HEK293 (cell line): ENCODE results near the gene SVOP.

ENCODE experiments used
- ATF2 ChIP-seq: fragments of 450-650 bp; formaldehyde crosslinking; IDR thresholded peaks from 2 replicates; pipeline ENCODE4 v1.5.1; 2016; ENCODE audit warnings: missing biosample characterization, missing genetic modification characterization, low read depth
- HIC1 ChIP-seq: fragments of 450-650 bp; formaldehyde crosslinking; IDR thresholded peaks from 2 replicates; pipeline ENCODE4 v1.5.1; 2016; ENCODE audit warnings: missing biosample characterization, missing genetic modification characterization
- IKZF3 ChIP-seq: fragments of 450-650 bp; IDR thresholded peaks from 2 replicates; pipeline ENCODE4 v1.5.0; 2018; ENCODE audit warnings: missing biosample characterization, mild to moderate bottlenecking, missing genetic modification characterization, moderate library complexity
- KLF1 ChIP-seq: fragments of 450-650 bp; formaldehyde crosslinking; IDR thresholded peaks from 2 replicates; pipeline ENCODE4 v1.5.1; 2016; ENCODE audit warnings: missing biosample characterization, missing genetic modification characterization
- KLF17 ChIP-seq: fragments of 450-650 bp; formaldehyde crosslinking; IDR thresholded peaks from 2 replicates; pipeline ENCODE4 v1.5.1; 2016; ENCODE audit warnings: missing biosample characterization, missing genetic modification characterization
- KLF8 ChIP-seq: fragments of 450-650 bp; formaldehyde crosslinking; IDR thresholded peaks from 2 replicates; pipeline ENCODE4 v1.5.1; 2016; ENCODE audit warnings: missing biosample characterization, missing genetic modification characterization
- MEIS1 ChIP-seq: sonication (generic); formaldehyde crosslinking; IDR thresholded peaks from 2 replicates; pipeline ENCODE4 v1.8.1; 2022; ENCODE audit warnings: missing genetic modification reagents, mild to moderate bottlenecking, borderline replicate concordance
- OSR2 ChIP-seq: fragments of 450-650 bp; formaldehyde crosslinking; IDR thresholded peaks from 2 replicates; pipeline ENCODE4 v1.5.1; 2016; ENCODE audit warnings: missing biosample characterization, missing genetic modification characterization
- OVOL3 ChIP-seq: fragments of 450-650 bp; formaldehyde crosslinking; IDR thresholded peaks from 2 replicates; pipeline ENCODE4 v1.5.1; 2016; ENCODE audit warnings: missing biosample characterization, missing genetic modification characterization
- PATZ1 ChIP-seq: fragments of 450-650 bp; formaldehyde crosslinking; IDR thresholded peaks from 2 replicates; pipeline ENCODE4 v1.5.1; 2016; ENCODE audit warnings: missing biosample characterization, missing genetic modification characterization
- PRDM1 ChIP-seq: fragments of 450-650 bp; formaldehyde crosslinking; IDR thresholded peaks from 2 replicates; pipeline ENCODE4; 2016; ENCODE audit warnings: missing biosample characterization, missing genetic modification characterization
- PRDM6 ChIP-seq: fragments of 450-650 bp; formaldehyde crosslinking; IDR thresholded peaks from 2 replicates; pipeline ENCODE4 v1.5.1; 2017; ENCODE audit warnings: missing biosample characterization, missing genetic modification characterization
- SP7 ChIP-seq: fragments of 450-650 bp; formaldehyde crosslinking; IDR thresholded peaks from 2 replicates; pipeline ENCODE4 v1.5.1; 2016; ENCODE audit warnings: missing biosample characterization, missing genetic modification characterization
- YY2 ChIP-seq: fragments of 450-650 bp; formaldehyde crosslinking; IDR thresholded peaks from 2 replicates; pipeline ENCODE4 v1.5.1; 2016; ENCODE audit warnings: missing biosample characterization, missing genetic modification characterization
- ZBTB1 ChIP-seq: fragments of 450-650 bp; formaldehyde crosslinking; IDR thresholded peaks from 2 replicates; pipeline ENCODE4 v1.5.1; 2016; ENCODE audit warnings: missing biosample characterization, missing genetic modification characterization
- ZBTB17 ChIP-seq: fragments of 450-650 bp; formaldehyde crosslinking; IDR thresholded peaks from 2 replicates; pipeline ENCODE4 v1.5.1; 2016; ENCODE audit warnings: missing biosample characterization, missing genetic modification characterization
- ZNF112 ChIP-seq: fragments of 450-650 bp; formaldehyde crosslinking; IDR thresholded peaks from 2 replicates; pipeline ENCODE4 v1.5.0; 2017; ENCODE audit warnings: missing biosample characterization, missing genetic modification characterization
- ZNF121 ChIP-seq: fragments of 450-650 bp; formaldehyde crosslinking; IDR thresholded peaks from 2 replicates; pipeline ENCODE4 v1.5.1; 2016; ENCODE audit warnings: missing biosample characterization, missing genetic modification characterization
- ZNF132 ChIP-seq: fragments of 450-650 bp; formaldehyde crosslinking; IDR thresholded peaks from 2 replicates; pipeline ENCODE4 v1.5.1; 2017; ENCODE audit warnings: missing biosample characterization, missing genetic modification characterization, borderline replicate concordance
- ZNF133 ChIP-seq: fragments of 450-650 bp; formaldehyde crosslinking; IDR thresholded peaks from 2 replicates; pipeline ENCODE4 v1.5.1; 2016; ENCODE audit warnings: missing biosample characterization, missing genetic modification characterization
- ZNF175 ChIP-seq: fragments of 450-650 bp; formaldehyde crosslinking; IDR thresholded peaks from 2 replicates; pipeline ENCODE4 v1.5.1; 2016; ENCODE audit warnings: missing biosample characterization, missing genetic modification characterization
- ZNF184 ChIP-seq: fragments of 450-650 bp; IDR thresholded peaks from 2 replicates; pipeline ENCODE4 v1.5.1; 2018; ENCODE audit warnings: missing biosample characterization, mild to moderate bottlenecking, missing genetic modification characterization
- ZNF202 ChIP-seq: fragments of 450-650 bp; formaldehyde crosslinking; IDR thresholded peaks from 2 replicates; pipeline ENCODE4 v1.5.1; 2016; ENCODE audit warnings: missing biosample characterization, missing genetic modification characterization, borderline replicate concordance
- ZNF302 ChIP-seq: fragments of 450-650 bp; formaldehyde crosslinking; IDR thresholded peaks from 2 replicates; pipeline ENCODE4 v1.5.1; 2016; ENCODE audit warnings: missing biosample characterization, missing genetic modification characterization, low read depth
- ZNF423 ChIP-seq: fragments of 450-650 bp; formaldehyde crosslinking; IDR thresholded peaks from 2 replicates; pipeline ENCODE4 v1.5.1; 2016; ENCODE audit warnings: missing biosample characterization, missing genetic modification characterization
- ZNF645 ChIP-seq: fragments of 450-650 bp; formaldehyde crosslinking; IDR thresholded peaks from 2 replicates; pipeline ENCODE4; 2016; ENCODE audit warnings: missing biosample characterization, missing genetic modification characterization
- ZNF660 ChIP-seq: fragments of 450-650 bp; IDR thresholded peaks from 2 replicates; pipeline ENCODE4 v1.5.1; 2018; ENCODE audit warnings: missing biosample characterization, mild to moderate bottlenecking, missing genetic modification characterization
- ZNF664 ChIP-seq: fragments of 450-650 bp; formaldehyde crosslinking; IDR thresholded peaks from 2 replicates; pipeline ENCODE4 v1.5.1; 2016; ENCODE audit warnings: missing biosample characterization, missing genetic modification characterization
- ZNF76 ChIP-seq: fragments of 450-650 bp; formaldehyde crosslinking; IDR thresholded peaks from 2 replicates; pipeline ENCODE4; 2016; ENCODE audit warnings: low read depth, missing biosample characterization, missing genetic modification characterization, borderline replicate concordance
- ZNF768 ChIP-seq: fragments of 450-650 bp; formaldehyde crosslinking; IDR thresholded peaks from 2 replicates; pipeline ENCODE4 v1.5.1; 2018; ENCODE audit warnings: missing biosample characterization, mild to moderate bottlenecking, missing genetic modification characterization
- ZXDB ChIP-seq: fragments of 450-650 bp; formaldehyde crosslinking; IDR thresholded peaks from 2 replicates; pipeline ENCODE4 v1.5.1; 2016; ENCODE audit warnings: missing biosample characterization, missing genetic modification characterization

Gene SVOP

GRCh38 chr12:109052414-109053323 is 31.8 kb upstream of the SVOP start, which contains the start of gene USP30 (continued):
- TF ChIP-seq HIC1 (tag by site-specific recombination), result no peak
- peak; percentile 77 for TF ChIP-seq PATZ1
- TF ChIP-seq ZNF112 (tag by site-specific recombination), result no peak
- TF ChIP-seq OVOL3, result no peak
- TF ChIP-seq IKZF3 (tag by site-specific recombination), result peak; percentile 67
- peak; percentile 97 for TF ChIP-seq ZXDB (tag by site-specific recombination)
- no peak for TF ChIP-seq ZBTB1 (tag by site-specific recombination)
- peak; percentile 91 for TF ChIP-seq ZNF76 (tag by site-specific recombination)
- peak; percentile 69; the same call in 1 of the 2 replicates for TF ChIP-seq ZNF302 (tag by site-specific recombination)
- peak; percentile 90 for TF ChIP-seq ZNF184 (tag by site-specific recombination)
- peak; percentile 95 for TF ChIP-seq SP7 (tag by site-specific recombination)
- TF ChIP-seq ZNF133, result no peak
- no peak for TF ChIP-seq ZNF175
- no peak for TF ChIP-seq PRDM6 (tag by site-specific recombination)
- TF ChIP-seq ZNF132 (tag by site-specific recombination), result no peak
- peak; percentile 88 for TF ChIP-seq ZBTB17 (tag by site-specific recombination)
- TF ChIP-seq KLF17, result peak; percentile 98
- peak; percentile 30; the same call in 1 of the 2 replicates for TF ChIP-seq PRDM1 (tag by site-specific recombination)
- TF ChIP-seq ZNF664 (tag by site-specific recombination), result no peak; the same call in 1 of the 2 replicates
- TF ChIP-seq KLF1 (tag by site-specific recombination), result peak; percentile 69
- peak; percentile 96 for TF ChIP-seq KLF8 (tag by site-specific recombination)
- TF ChIP-seq ATF2 (tag by site-specific recombination), result no peak
- no peak for TF ChIP-seq ZNF768
- TF ChIP-seq ZNF660, result peak; percentile 99
- TF ChIP-seq ZNF423 (tag by site-specific recombination), result no peak
- TF ChIP-seq OSR2 (tag by site-specific recombination), result peak; percentile 32; the same call in 1 of the 2 replicates
- peak; percentile 94 for TF ChIP-seq ZNF121
- no peak for TF ChIP-seq MEIS1 (CRISPR knock-in tag)
- no peak for TF ChIP-seq ZNF202 (tag by site-specific recombination)
- 0 out of 2 replicates have a peak, but pooled peaks have one; percentile 50 for TF ChIP-seq ZNF645 (tag by site-specific recombination)
- TF ChIP-seq YY2 (tag by site-specific recombination), result peak; percentile 90
